Left renal cortex interstitium (tissue), 4 donors: Measurements from ENCODE around the gene MBNL3. TPM values are rescaled to one million over a fixed set of nuclear protein-coding genes. Genes with fewer than 3 reads are reported as not detected.
"Not testable (repeated sequence)": the region's sequence is repeated elsewhere in the genome, so short reads cannot be mapped to it uniquely, and the experiment has no call there.

Experiments
- DNase-seq, 4 donors: peaks; one replicate each; pipeline ENCODE4 v3.0.0-alpha.2; 2013; ENCODE audit warnings: low read depth in 4 of 4, low spot score in 2 of 4, missing footprints in 1 of 4
- polyA plus RNA-seq, 4 donors: library from polyadenylated mRNA; unstranded; fragments of 120-200 nt; gene quantifications; one replicate each; pipeline ENCODE4 v1.2.1, GENCODE V29; 2013; ENCODE audit not compliant: insufficient read length in 4 of 4

MBNL3 gene
- polyA plus RNA-seq, 4 donors, result 31.1 to 34.9 (median 33.0) TPM

GRCh38 chrX:132384301-132384700 lies 104.5 kb downstream of the MBNL3 start:
- no peak for DNase-seq

DNA sequence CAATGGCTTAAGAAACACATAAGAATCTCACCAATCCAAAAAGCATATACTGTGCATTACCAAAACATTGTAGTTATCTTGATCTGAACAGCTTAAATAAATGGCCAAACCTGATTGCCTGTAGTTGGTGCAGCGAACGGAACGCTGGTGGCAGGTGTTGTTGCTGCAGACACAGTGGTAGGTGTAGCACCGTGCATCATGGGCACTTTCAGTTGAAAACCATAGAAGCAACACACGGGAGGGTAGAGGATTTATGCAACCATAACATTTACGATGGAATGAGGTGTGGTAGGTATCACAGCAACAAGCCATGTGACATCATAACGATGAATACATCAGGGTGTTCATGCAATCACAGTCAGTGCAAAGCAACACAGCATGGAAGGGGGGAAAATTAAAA lies 106.8 kb downstream of the MBNL3 start:
- DNase-seq, result no peak

DNA sequence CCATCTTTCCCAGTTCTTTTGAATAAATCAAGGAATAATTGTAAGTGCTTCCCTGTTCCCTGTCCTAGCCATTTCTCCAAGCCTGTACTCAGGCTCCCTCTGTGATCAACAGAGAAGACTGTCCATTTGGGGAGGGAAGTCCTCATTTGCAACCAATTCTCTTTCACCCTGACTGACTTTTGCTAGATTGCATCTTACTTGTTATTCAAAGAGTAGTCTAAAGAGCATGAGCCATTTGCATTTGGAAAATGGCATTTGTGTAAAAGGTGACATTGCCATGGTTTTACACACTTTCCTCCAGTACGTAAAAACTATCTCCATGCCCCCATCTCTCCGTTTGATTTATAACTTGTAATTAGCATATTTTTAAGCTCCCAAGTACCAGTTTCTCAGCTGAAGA lies 110.6 kb downstream of the MBNL3 start:
- DNase-seq, result no peak

DNA sequence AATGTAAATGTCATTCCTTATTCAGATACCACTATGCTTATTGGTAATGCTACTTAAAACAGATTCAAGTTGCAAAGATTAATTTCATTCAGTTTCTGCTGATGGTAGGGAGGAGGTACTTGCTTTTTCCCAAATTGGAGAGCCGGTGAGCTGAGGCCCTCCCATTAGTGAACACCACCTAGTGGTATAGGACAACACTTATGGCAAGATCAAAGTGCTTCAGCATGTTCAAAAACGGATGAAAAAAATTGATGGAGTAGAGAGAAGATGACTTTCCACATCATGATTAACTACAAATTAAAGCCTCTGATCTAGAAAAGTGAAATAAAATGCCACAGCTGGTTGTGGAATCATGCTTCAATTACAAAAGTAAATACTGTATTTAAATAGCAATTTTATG lies 112.9 kb downstream of the MBNL3 start:
- no peak for DNase-seq

GRCh38 chrX:132373610-132374009 lies 115.2 kb downstream of the MBNL3 start:
- DNase-seq, result no peak

DNA sequence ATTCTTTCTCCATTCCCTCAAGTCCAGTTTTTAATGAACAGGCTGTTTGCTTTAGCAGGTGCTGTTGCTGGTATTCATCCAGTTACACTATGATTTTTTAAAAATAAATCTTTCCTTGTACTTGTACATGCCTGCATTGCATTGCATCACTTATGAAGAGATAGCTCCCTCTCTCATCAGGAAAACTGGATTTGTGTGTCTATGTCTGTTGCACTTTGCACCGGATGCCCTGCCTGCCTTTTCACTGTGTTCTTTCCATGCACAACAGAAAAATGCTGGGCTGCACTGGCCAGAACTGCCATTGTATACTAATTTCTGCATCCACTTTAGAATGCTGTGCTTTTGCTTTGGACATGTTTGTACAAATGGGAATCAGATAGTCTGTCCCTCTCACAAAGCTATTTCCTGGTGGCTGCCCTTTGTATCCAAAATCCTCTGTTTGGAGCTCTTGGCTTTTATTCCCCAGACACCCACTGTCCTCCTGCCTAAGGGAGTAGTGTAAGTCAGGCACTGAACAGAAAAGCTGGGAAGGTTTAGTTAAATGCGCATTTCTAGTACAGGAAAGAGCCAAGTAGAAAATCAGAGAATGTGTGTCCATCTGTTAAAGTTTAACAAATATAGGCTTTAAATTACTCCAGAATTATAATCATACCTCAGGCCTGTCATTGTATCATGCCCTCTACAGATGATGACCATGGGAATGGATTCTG lies 119.1 kb downstream of the MBNL3 start:
- DNase-seq, result no peak

DNA sequence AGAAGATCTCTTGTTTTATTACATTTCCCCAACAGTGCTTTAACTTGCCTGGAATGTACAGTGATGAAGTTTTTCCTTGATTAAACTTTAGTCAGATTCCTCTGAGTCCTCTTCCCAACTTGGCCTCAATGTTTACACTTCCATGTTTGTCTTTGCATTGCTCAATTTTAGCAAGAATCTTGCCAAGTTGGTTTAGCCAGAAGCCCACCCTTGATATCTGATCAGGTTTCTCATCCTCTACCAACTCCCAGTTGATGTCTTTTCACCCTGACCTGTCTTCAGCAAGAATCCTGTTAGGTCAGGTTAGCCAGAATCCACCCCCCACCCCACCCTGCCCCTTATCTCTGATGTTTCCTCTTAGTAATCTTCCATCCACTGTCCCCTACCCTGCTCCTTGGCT lies 120.9 kb downstream of the MBNL3 start:
- DNase-seq, result no peak

GRCh38 chrX:132367314-132367713 lies 121.5 kb downstream of the MBNL3 start:
- no peak for DNase-seq

DNA sequence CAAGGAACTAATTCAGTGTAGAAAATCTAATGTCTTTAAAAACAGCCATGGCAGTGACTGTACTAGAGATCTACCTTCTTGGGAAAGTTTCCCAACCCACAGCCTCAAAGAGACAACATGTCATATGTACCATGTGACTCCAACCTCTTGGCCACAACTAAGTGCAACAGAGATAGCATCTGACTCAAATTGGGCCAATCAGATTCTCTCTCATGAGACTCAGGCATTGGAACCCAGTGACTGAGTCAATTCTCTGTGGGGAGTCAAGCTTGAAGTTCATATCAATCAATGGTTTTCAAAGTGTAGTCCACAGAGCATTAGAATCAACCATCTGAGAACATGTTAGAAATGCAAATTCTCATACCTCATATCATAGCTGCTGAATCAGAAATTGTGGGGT lies 123.3 kb downstream of the MBNL3 start:
- no peak for DNase-seq

DNA sequence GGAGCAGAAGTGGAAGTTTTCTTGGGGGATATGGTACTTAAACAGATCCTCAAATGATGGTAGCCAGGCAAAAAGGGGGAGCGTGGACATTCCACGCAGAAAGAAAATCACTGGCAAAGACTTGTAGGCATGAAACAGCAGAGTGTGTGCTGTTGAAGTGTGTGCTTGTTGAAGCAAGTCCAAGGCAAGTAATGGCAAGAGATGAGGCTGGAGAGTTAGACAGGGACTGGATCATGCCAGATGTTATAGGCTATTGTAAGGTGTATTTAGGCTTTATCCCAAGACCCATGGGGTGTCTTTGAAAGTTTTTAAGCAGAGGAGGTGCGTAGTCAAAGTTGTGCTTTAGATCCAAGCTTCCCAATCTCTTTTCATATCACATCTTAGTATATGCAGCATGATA lies 124.5 kb downstream of the MBNL3 start:
- DNase-seq, result no peak

GRCh38 chrX:132353430-132353829 lies 135.4 kb downstream of the MBNL3 start:
- no peak for DNase-seq

- DNase-seq, result no peak
Measured at GRCh38 chrX:132336172-132336571, 152.7 kb downstream of the MBNL3 start.

DNA sequence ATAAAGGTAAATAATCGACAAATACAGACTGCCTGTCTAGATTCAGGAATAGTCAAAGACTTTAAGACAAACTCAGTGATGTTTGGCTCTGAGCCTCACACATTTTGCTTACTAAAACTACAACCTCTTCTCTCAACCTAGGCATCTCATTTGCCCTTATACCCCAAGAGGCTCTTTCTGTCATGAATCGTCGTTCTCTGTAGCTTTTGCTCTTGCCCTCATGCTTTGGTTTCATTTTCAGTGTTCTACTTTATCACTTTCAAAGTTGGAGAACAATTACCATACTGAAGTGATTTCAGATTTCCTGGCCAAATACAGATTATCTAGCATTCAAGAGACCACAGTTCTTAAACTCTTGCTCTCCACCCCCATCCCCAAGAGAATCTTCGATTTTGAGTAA lies 155.5 kb downstream of the MBNL3 start:
- DNase-seq, result no peak

DNA sequence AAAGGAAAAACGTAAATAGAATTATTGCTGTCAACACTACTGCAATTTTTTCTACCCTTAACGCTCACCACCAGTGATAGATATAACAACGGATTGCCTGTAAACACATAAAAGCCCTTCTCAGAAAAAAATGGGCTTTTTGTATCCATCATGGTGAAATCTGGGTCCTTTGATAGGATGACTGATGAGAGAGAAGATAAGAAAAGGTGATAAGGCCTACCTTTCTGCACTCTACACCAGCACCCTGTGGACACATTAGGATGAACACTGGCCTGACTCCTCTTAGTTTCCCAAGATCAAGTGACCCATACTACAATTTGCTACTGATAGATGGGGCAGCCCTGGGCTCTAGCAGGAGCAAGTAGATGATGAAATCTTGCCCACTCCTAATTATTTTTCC lies 157.3 kb downstream of the MBNL3 start:
- DNase-seq, result no peak

DNA sequence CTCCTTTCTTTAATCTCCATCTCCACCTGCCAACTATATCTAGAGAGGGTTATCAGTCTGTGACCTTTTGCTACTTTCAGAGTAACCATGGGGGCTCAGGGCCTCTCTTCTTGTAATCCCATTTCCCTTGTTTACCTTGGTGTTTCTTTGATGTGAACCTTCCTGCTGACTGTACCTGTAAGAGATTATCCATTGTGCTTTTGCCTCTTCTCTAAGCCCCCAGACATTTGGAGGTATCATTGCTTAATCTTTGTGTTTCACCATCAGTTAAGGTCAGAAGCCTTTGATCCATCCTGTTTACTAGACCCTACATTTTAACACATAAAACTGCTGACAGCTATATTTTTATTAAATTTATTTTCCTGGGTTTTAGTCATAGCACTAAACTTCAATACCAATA lies 157.8 kb downstream of the MBNL3 start:
- no peak for DNase-seq

DNA sequence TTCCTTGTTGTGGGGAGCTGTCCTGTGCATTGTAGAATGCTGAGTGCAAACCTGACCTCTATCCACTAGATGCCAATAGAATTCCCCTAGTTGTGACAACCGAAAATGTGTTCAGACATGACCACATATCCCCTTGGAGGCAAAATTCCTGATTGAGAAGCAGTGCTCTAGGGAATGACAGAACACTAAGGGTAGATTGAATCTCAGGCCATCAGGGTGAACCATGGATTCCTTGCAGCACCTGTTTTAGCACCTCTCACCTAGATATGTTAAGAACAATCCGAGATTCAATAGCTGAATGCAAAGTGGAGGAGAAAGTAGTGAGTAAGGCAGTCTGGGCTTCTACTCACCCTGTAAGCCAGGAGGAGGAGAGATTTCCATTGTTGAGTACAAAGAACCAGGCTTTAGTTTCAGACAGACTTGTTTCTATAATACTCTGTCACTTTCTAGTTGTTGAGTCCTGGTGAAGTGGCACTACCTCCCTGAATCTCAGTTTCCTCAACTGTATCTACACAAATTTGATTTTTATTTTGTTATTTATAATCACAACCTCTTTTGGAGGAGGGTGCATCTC lies 158.6 kb downstream of the MBNL3 start:
- no peak for DNase-seq

DNA sequence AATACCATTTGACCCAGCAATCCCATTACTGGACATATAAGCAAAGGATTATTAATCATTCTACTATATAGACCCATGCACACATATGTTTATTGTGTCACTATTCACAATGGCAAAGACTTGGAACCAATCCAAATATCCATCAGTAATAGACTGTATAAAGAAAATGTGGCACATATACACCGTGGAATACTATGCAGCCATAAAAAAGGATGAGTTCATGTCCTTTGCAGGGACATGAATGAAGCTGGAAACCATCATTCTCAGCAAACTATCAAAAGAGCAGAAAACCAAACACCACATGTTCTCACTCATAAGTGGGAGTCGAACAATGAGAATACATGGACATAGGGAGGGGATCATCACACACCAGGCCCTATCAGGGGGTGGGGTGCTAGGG lies 161.9 kb downstream of the MBNL3 start:
- not testable (repeated sequence) for DNase-seq
